H1 (cell line): ENCODE results near the gene PHKA2. TPM values are rescaled to one million over a fixed set of nuclear protein-coding genes. Genes with fewer than 3 reads are reported as not detected.

ENCODE experiments used
- CTCF ChIA-PET: fragments of 300-600 bp; sonication (Branson Sonifier 250); formaldehyde crosslinking; loops from one replicate; lab custom pipeline; 2021; ENCODE audit not compliant: partially characterized antibody; lab: Charles Lee
- POLR2A ChIA-PET: fragments of 300-600 bp; sonication (Branson Sonifier 250); formaldehyde crosslinking; loops from one replicate; lab custom pipeline; 2021; ENCODE audit warnings: inconsistent platforms; ENCODE audit not compliant: partially characterized antibody; lab: Charles Lee
- DNase-seq, 2 experiments: peaks; one replicate each; pipeline versions ENCODE4 v3.0.0 to v3.0.0-alpha.2; 2010 to 2022; ENCODE audit warnings: low spot score in 2 of 2, low read depth in 1 of 2, mixed read lengths in 1 of 2
- FAIRE-seq: peaks from 2 replicates; lab custom pipeline; 2011; peaks lifted over from hg19 to GRCh38; lab: Jason Lieb, UNC
- H2AFZ ChIP-seq: 2 replicates; pipeline ENCODE4 v1.8.1; 2012; ENCODE audit warnings: low read length, inconsistent platforms
- H2AK5ac ChIP-seq: 2 replicates; pipeline ENCODE4 v1.6.1; 2013; ENCODE audit warnings: low read depth, low read length
- H2BK120ac ChIP-seq: replicated peaks from 2 replicates; pipeline ENCODE3; 2013; ENCODE audit warnings: low read depth, low read length, inconsistent platforms
- H2BK12ac ChIP-seq: 2 replicates; pipeline ENCODE4 v1.6.1; 2013; ENCODE audit warnings: low read depth, low read length
- H2BK15ac ChIP-seq: 2 replicates; pipeline ENCODE4 v1.6.1; 2013; ENCODE audit warnings: low read length
- H2BK20ac ChIP-seq: 2 replicates; pipeline ENCODE4 v1.6.1; 2013; ENCODE audit warnings: low read length
- H2BK5ac ChIP-seq: 2 replicates; pipeline ENCODE4 v1.6.1; 2013; ENCODE audit warnings: low read depth, low read length
- H3K14ac ChIP-seq: 2 replicates; pipeline ENCODE4 v1.6.1; 2013; ENCODE audit warnings: inconsistent platforms; ENCODE audit not compliant: insufficient read length
- H3K18ac ChIP-seq: 2 replicates; pipeline ENCODE4 v1.6.1; 2013; ENCODE audit warnings: low read length; ENCODE audit errors: extremely low read depth
- H3K23ac ChIP-seq: 2 replicates; pipeline ENCODE4 v1.6.1; 2013; ENCODE audit warnings: inconsistent platforms; ENCODE audit not compliant: insufficient read length
- H3K23me2 ChIP-seq: 2 replicates; pipeline ENCODE4 v1.6.1; 2013; ENCODE audit warnings: low read depth, low read length
- H3K27ac ChIP-seq: 2 replicates; pipeline ENCODE4 v1.6.1; 2011; ENCODE audit warnings: low read depth, low read length, inconsistent platforms
- H3K27me3 ChIP-seq, 4 experiments: replicated peaks in 1 of 4; 1 replicate in 1 of 4; 2 replicates in 3 of 4; pipeline versions ENCODE4 v1.6.1 to v1.8.1; 2011 to 2013; ENCODE audit warnings: low read length in 3 of 4, mild to moderate bottlenecking in 3 of 4, inconsistent platforms in 2 of 4, mixed read lengths in 2 of 4, moderate library complexity in 1 of 4; ENCODE audit not compliant: control insufficient read depth in 3 of 4, insufficient read depth in 3 of 4; ENCODE audit errors: extremely low read depth in 1 of 4
- H3K36me3 ChIP-seq, 4 experiments: 2 replicates each; pipeline versions ENCODE4 v1.6.1 to v1.8.1; 2011 to 2013; ENCODE audit warnings: mild to moderate bottlenecking in 4 of 4, low read length in 3 of 4, moderate library complexity in 2 of 4, control low read depth in 1 of 4, inconsistent platforms in 1 of 4; ENCODE audit not compliant: insufficient read depth in 4 of 4, control insufficient read depth in 2 of 4
- H3K4ac ChIP-seq: replicated peaks from 2 replicates; pipeline ENCODE3; 2013; ENCODE audit warnings: low read length, low read depth, mixed read lengths, inconsistent platforms; ENCODE audit not compliant: insufficient read length
- H3K4me1 ChIP-seq, 4 experiments: replicated peaks in 1 of 4; 1 replicate in 1 of 4; 2 replicates in 3 of 4; pipeline versions ENCODE4 v1.6.1 to v1.8.1; 2011 to 2013; ENCODE audit warnings: low read length in 3 of 4, inconsistent platforms in 2 of 4, mixed read lengths in 1 of 4; ENCODE audit not compliant: insufficient read depth in 4 of 4, control insufficient read depth in 3 of 4
- H3K4me2 ChIP-seq, 2 experiments: 2 replicates each; pipeline versions ENCODE4 v1.6.1 to v1.8.1; 2011 to 2013; ENCODE audit warnings: low read depth in 2 of 2, low read length in 2 of 2, control low read depth in 1 of 2, inconsistent platforms in 1 of 2, mild to moderate bottlenecking in 1 of 2; ENCODE audit not compliant: insufficient read depth in 1 of 2
- H3K4me3 ChIP-seq, 4 experiments: fragments of 200-600, 300-600 bp in 1 of 4; sonication (generic), shearing (Covaris generic), sonication (Bioruptor Twin) in 1 of 4; 2 replicates each; pipeline versions ENCODE4 v1.5.1 to v1.8.1; 2011 to 2016; ENCODE audit warnings: low read length in 4 of 4, low read depth in 3 of 4, control low read depth in 2 of 4, inconsistent platforms in 2 of 4, mild to moderate bottlenecking in 2 of 4, mixed read lengths in 1 of 4, moderate library complexity in 1 of 4; ENCODE audit not compliant: insufficient read depth in 2 of 4; ENCODE audit errors: extremely low read depth in 1 of 4
- H3K56ac ChIP-seq: replicated peaks from 2 replicates; pipeline ENCODE3; 2013; ENCODE audit warnings: low read depth, mild to moderate bottlenecking, mixed read lengths, low read length, inconsistent platforms; ENCODE audit not compliant: insufficient read length
- H3K79me1 ChIP-seq: 2 replicates; pipeline ENCODE4 v1.6.1; 2013; ENCODE audit warnings: low read depth, low read length, control low read depth
- H3K79me2 ChIP-seq, 2 experiments: 2 replicates each; pipeline versions ENCODE4 v1.6.1 to v1.8.1; 2012 to 2013; ENCODE audit warnings: low read length in 2 of 2, mild to moderate bottlenecking in 2 of 2, inconsistent platforms in 1 of 2; ENCODE audit not compliant: insufficient read depth in 2 of 2, control insufficient read depth in 1 of 2
- H3K9ac ChIP-seq, 4 experiments: replicated peaks in 1 of 4; 1 replicate in 1 of 4; 2 replicates in 3 of 4; pipeline versions ENCODE4 v1.6.1 to v1.8.1; 2011 to 2013; ENCODE audit warnings: low read depth in 3 of 4, low read length in 3 of 4, control low read depth in 2 of 4, mild to moderate bottlenecking in 2 of 4, moderate library complexity in 2 of 4, inconsistent platforms in 1 of 4; ENCODE audit errors: extremely low read depth in 1 of 4
- H3K9me3 ChIP-seq, 2 experiments: 2 replicates each; pipeline versions ENCODE4 v1.6.1 to v1.8.1; 2012 to 2013; ENCODE audit warnings: mild to moderate bottlenecking in 2 of 2, moderate library complexity in 2 of 2, control low read depth in 1 of 2, inconsistent platforms in 1 of 2, low read depth in 1 of 2, low read length in 1 of 2, mixed read lengths in 1 of 2; ENCODE audit not compliant: insufficient read depth in 2 of 2
- H4K20me1 ChIP-seq, 2 experiments: replicated peaks in 1 of 2; 2 replicates each; pipeline versions ENCODE3 to v1.8.1; 2011 to 2013; ENCODE audit warnings: inconsistent platforms in 2 of 2, low read length in 2 of 2, mild to moderate bottlenecking in 1 of 2; ENCODE audit not compliant: insufficient read depth in 2 of 2, control insufficient read depth in 1 of 2
- H4K5ac ChIP-seq: 2 replicates; pipeline ENCODE4 v1.6.1; 2013; ENCODE audit warnings: low read length, low read depth, mixed read lengths, inconsistent platforms; ENCODE audit not compliant: insufficient read length
- H4K8ac ChIP-seq: 2 replicates; pipeline ENCODE4 v1.8.0; 2013; ENCODE audit warnings: mild to moderate bottlenecking, moderate library complexity, low read length, inconsistent platforms; ENCODE audit not compliant: insufficient read depth; ENCODE audit errors: extremely low read depth
- H4K91ac ChIP-seq: replicated peaks from 2 replicates; pipeline ENCODE3; 2013; ENCODE audit warnings: low read length, mixed read lengths, inconsistent platforms; ENCODE audit not compliant: insufficient read length
- KDM1A ChIP-seq: fragments of 200-600, 300-600 bp; sonication (generic); IDR thresholded peaks from 2 replicates; pipeline ENCODE4 v1.7.1; 2016; ENCODE audit warnings: mild to moderate bottlenecking, low read length, borderline replicate concordance
- WGBS, 2 experiments: shearing (Covaris generic) in 1 of 2; methylation state at CpG; one replicate each; pipeline versions ENCODE4 v1.1.6 to v1.1.7; 2013 to 2015; ENCODE audit warnings: low lambda C conversion rate in 2 of 2, mixed read lengths in 2 of 2, inconsistent platforms in 1 of 2, low coverage in 1 of 2, missing lambda C conversion rate in 1 of 2; ENCODE audit not compliant: insufficient replicate concordance in 2 of 2, insufficient coverage in 1 of 2, insufficient read length in 1 of 2; ENCODE audit errors: extremely low coverage in 1 of 2, missing lambda C conversion rate in 1 of 2; 5-methylcytosine and 5-hydroxymethylcytosine counted together
- polyA plus RNA-seq, 7 experiments: library from polyadenylated mRNA; depleted of rRNA in 3 of 7; stranded (reverse) in 5 of 7; unstranded in 2 of 7; fragments of >200 nt in 5 of 7; fragments of 200-250 nt in 2 of 7; gene quantifications; 1 replicate in 5 of 7; 2 replicates in 1 of 7; 4 replicates in 1 of 7; pipeline versions ENCODE4 v1.2.1 to v1.2.3, GENCODE V29; 2011 to 2013; ENCODE audit warnings: missing spikeins in 2 of 7, mixed read lengths in 2 of 7
- total RNA-seq: library from RNA; stranded (reverse); fragmentation: NEBNext Ultra II Directional; extraction: Animal tissue kit (Norgen Biotek cat#: 25700); gene quantifications from 2 replicates; pipeline ENCODE4 v1.2.1, GENCODE V29; 2021

Gene PHKA2
- total and polyA plus RNA-seq, 2 of the 8 experiments (the other 6 are each of a cell fraction or from before 2014, with no cell fraction given), result 28.1 to 35.8 TPM

DNA sequence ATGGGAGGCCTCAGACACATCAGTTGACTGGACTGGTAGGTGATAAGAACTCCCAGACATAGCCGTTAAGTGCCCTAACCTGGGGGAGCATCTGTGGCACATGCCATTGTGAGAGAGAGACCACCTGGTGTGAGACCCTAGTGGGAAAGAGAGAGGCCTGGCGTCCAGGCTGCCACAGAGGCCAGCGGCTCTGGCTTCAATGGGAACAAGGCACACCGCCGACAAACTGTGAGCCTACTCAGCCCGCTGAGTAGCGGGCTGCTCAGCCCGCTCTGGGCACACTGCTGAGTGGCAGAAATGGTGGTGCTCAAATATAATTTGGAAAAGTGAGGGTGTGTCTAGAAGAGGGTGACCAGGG, 34.0 kb downstream of the PHKA2 start:
- 86% methylated on average over 8 of the region's 8 CpGs; no CpG with 5 or more reads in 1 of the 2 experiments for WGBS, 2 experiments
- DNase-seq (no peak), FAIRE-seq (no peak)
- ChIA-PET POLR2A (no interaction called here), CTCF (interaction anchor here (0.5 to 1.8 kb wide), 6 partner anchors 10 to 384 kb away, joined by 3 to 4 read pairs (median 3); no protein-coding TSS in a partner anchor)
- Histone ChIP-seq H3K14ac (no peak overlapping the region), H3K79me1 (no peaks in the 10 kb centered on the region), H3K9ac (no peak overlapping the region), H3K79me2 (no peaks in the 10 kb centered on the region), H4K91ac (no peak overlapping the region), H3K9me3 (no peaks in the 10 kb centered on the region), H4K5ac (no peak overlapping the region), H4K20me1 (no peaks in the 10 kb centered on the region), H2BK120ac (no peak overlapping the region), H3K4me1 (no peaks in the 10 kb centered on the region), H2AK5ac (no peak overlapping the region), H2BK20ac (no peak overlapping the region), H2BK15ac (no peak overlapping the region), H3K4me2 (no peak overlapping the region), H3K56ac (no peak overlapping the region), H2BK12ac (no peak overlapping the region), H3K4ac (no peak overlapping the region), H3K36me3 (peaks cover 0 to 6% (median 0%) of the 10 kb centered on the region in 4 experiments; a peak in 3 of 8 replicates), H3K23ac (no peak overlapping the region), H3K4me3 (no peak overlapping the region), H4K8ac (no peak overlapping the region), H3K18ac (no peak overlapping the region), H2AFZ (no peak overlapping the region), H3K27me3 (no peaks in the 10 kb centered on the region), H3K23me2 (no peaks in the 10 kb centered on the region), H3K27ac (no peak overlapping the region), H2BK5ac (no peak overlapping the region)
- no peak for TF ChIP-seq KDM1A
